H9 (cell line): ENCODE data around the gene INTS15. TPM values are rescaled to one million over a fixed set of nuclear protein-coding genes. Genes with fewer than 3 reads are reported as not detected.

Experiments
- DNase-seq: peaks from one replicate; pipeline ENCODE4 v3.0.0-alpha.2; 2017
- H2AFZ ChIP-seq: one replicate; pipeline ENCODE4 v1.6.1; 2013; ENCODE audit warnings: mild to moderate bottlenecking, low read length, control low read depth, moderate library complexity
- H2AK5ac ChIP-seq: 2 replicates; pipeline ENCODE4 v1.6.1; 2013; ENCODE audit warnings: low read length, control low read depth, mixed read lengths; ENCODE audit not compliant: insufficient read length
- H2BK120ac ChIP-seq: one replicate; pipeline ENCODE4 v1.6.1; 2013; ENCODE audit warnings: low read depth, mild to moderate bottlenecking, low read length, control low read depth, inconsistent platforms; ENCODE audit not compliant: poor library complexity, severe bottlenecking
- H2BK12ac ChIP-seq: 2 replicates; pipeline ENCODE4 v1.6.1; 2013; ENCODE audit warnings: low read length, control low read depth, mixed read lengths, low read depth; ENCODE audit not compliant: insufficient read length
- H2BK15ac ChIP-seq: 2 replicates; pipeline ENCODE4 v1.6.1; 2013; ENCODE audit warnings: low read depth, low read length, control low read depth
- H2BK20ac ChIP-seq: one replicate; pipeline ENCODE4 v1.6.1; 2013; ENCODE audit warnings: low read depth, mild to moderate bottlenecking, low read length, control low read depth, inconsistent platforms; ENCODE audit not compliant: poor library complexity, severe bottlenecking
- H2BK5ac ChIP-seq: 2 replicates; pipeline ENCODE4 v1.6.1; 2013; ENCODE audit warnings: low read length, control low read depth, mixed read lengths; ENCODE audit not compliant: insufficient read length
- H3K14ac ChIP-seq: 2 replicates; pipeline ENCODE4 v1.6.1; 2013; ENCODE audit warnings: low read length, control low read depth; ENCODE audit not compliant: insufficient read depth
- H3K18ac ChIP-seq: 2 replicates; pipeline ENCODE4 v1.6.1; 2013; ENCODE audit warnings: low read depth, mild to moderate bottlenecking, mixed read lengths, low read length, control low read depth; ENCODE audit not compliant: insufficient read length
- H3K23ac ChIP-seq: 2 replicates; pipeline ENCODE4 v1.6.1; 2013; ENCODE audit warnings: low read length, control low read depth, mixed read lengths, low read depth; ENCODE audit not compliant: insufficient read length
- H3K23me2 ChIP-seq: 2 replicates; pipeline ENCODE4 v1.6.1; 2013; ENCODE audit warnings: low read depth, mild to moderate bottlenecking, mixed read lengths, low read length, control low read depth; ENCODE audit not compliant: insufficient read length, poor library complexity, severe bottlenecking
- H3K27ac ChIP-seq: 2 replicates; pipeline ENCODE4 v1.5.1; 2013; ENCODE audit warnings: low read length, control low read depth, mixed read lengths, low read depth; ENCODE audit not compliant: insufficient read length
- H3K27me3 ChIP-seq: 2 replicates; pipeline ENCODE4 v1.6.1; 2013; ENCODE audit warnings: low read length, control low read depth, inconsistent platforms; ENCODE audit not compliant: insufficient read depth
- H3K4ac ChIP-seq: 2 replicates; pipeline ENCODE4 v1.6.1; 2013; ENCODE audit warnings: low read depth, mild to moderate bottlenecking, control low read depth, inconsistent platforms, low read length, moderate library complexity
- H3K4me1 ChIP-seq: 2 replicates; pipeline ENCODE4 v1.6.1; 2013; ENCODE audit warnings: low read length, control low read depth, inconsistent platforms; ENCODE audit not compliant: insufficient read depth
- H3K4me2 ChIP-seq: 2 replicates; pipeline ENCODE4 v1.6.1; 2013; ENCODE audit warnings: low read length, control low read depth, mixed read lengths; ENCODE audit not compliant: insufficient read length, insufficient read depth
- H3K56ac ChIP-seq: 2 replicates; pipeline ENCODE4 v1.6.1; 2013; ENCODE audit warnings: low read depth, mild to moderate bottlenecking, mixed read lengths, low read length, control low read depth; ENCODE audit not compliant: insufficient read length
- H3K79me1 ChIP-seq: 2 replicates; pipeline ENCODE4 v1.6.1; 2013; ENCODE audit warnings: low read depth, mild to moderate bottlenecking, moderate library complexity, low read length, control low read depth, inconsistent platforms; ENCODE audit not compliant: insufficient read depth, poor library complexity, severe bottlenecking
- H3K79me2 ChIP-seq: 2 replicates; pipeline ENCODE4 v1.6.1; 2013; ENCODE audit warnings: low read length, control low read depth, inconsistent platforms; ENCODE audit not compliant: insufficient read depth
- H3K9ac ChIP-seq: 2 replicates; pipeline ENCODE4 v1.6.1; 2013; ENCODE audit warnings: low read length, control low read depth, mixed read lengths; ENCODE audit not compliant: insufficient read length; ENCODE audit errors: extremely low read depth
- H3K9me3 ChIP-seq: one replicate; pipeline ENCODE4 v1.6.1; 2013; ENCODE audit warnings: low read depth, low read length, inconsistent platforms; ENCODE audit not compliant: control insufficient read depth
- H3T11ph ChIP-seq: one replicate; pipeline ENCODE4 v1.6.1; 2013; ENCODE audit warnings: mild to moderate bottlenecking, low read length, control low read depth, inconsistent platforms
- H4K20me1 ChIP-seq: one replicate; pipeline ENCODE4 v1.6.1; 2013; ENCODE audit not compliant: control insufficient read depth, insufficient read length, insufficient read depth
- H4K5ac ChIP-seq: 2 replicates; pipeline ENCODE4 v1.6.1; 2013; ENCODE audit warnings: low read depth, mild to moderate bottlenecking, mixed read lengths, low read length, control low read depth; ENCODE audit not compliant: insufficient read length
- H4K8ac ChIP-seq: replicated peaks from 2 replicates; pipeline ENCODE4 v1.6.1; 2013; ENCODE audit warnings: low read length, control low read depth, mixed read lengths, low read depth; ENCODE audit not compliant: insufficient read length
- H4K91ac ChIP-seq: 2 replicates; pipeline ENCODE4 v1.6.1; 2013; ENCODE audit warnings: low read depth, mild to moderate bottlenecking, moderate library complexity, mixed read lengths, low read length, control low read depth; ENCODE audit not compliant: insufficient read length
- H3K27ac Mint-ChIP-seq, 3 experiments: 2 replicates in 2 of 3; 3 replicates in 1 of 3; pipeline ENCODE4 v1.8.0; 2020 to 2021; ENCODE audit warnings: mixed read lengths in 3 of 3, mild to moderate bottlenecking in 1 of 3, moderate library complexity in 1 of 3
- H3K27me3 Mint-ChIP-seq: 2 replicates; pipeline ENCODE4 v1.8.0; 2021; ENCODE audit warnings: low read depth, mild to moderate bottlenecking, moderate library complexity, mixed read lengths
- H3K36me3 Mint-ChIP-seq, 3 experiments: 2 replicates in 2 of 3; 3 replicates in 1 of 3; pipeline ENCODE4 v1.8.0; 2020 to 2021; ENCODE audit warnings: low read depth in 3 of 3, mixed read lengths in 3 of 3; ENCODE audit not compliant: insufficient read depth in 1 of 3
- H3K4me1 Mint-ChIP-seq, 2 experiments: 2 replicates each; pipeline ENCODE4 v1.8.0; 2020; ENCODE audit warnings: mixed read lengths in 2 of 2
- H3K4me3 Mint-ChIP-seq, 2 experiments: 2 replicates in 1 of 2; 3 replicates in 1 of 2; pipeline ENCODE4 v1.8.0; 2020 to 2021; ENCODE audit warnings: mild to moderate bottlenecking in 2 of 2, mixed read lengths in 2 of 2, moderate library complexity in 1 of 2
- H3K9me3 Mint-ChIP-seq, 2 experiments: 2 replicates in 1 of 2; 3 replicates in 1 of 2; pipeline ENCODE4 v1.8.0; 2020; ENCODE audit warnings: mild to moderate bottlenecking in 2 of 2, mixed read lengths in 2 of 2, moderate library complexity in 1 of 2
- CTCF ChIP-seq: fragments of 200-600 bp; sonication (generic); conservative IDR thresholded peaks from 3 replicates; pipeline ENCODE4 v1.8.0; 2021; ENCODE audit warnings: antibody characterized with exemption, mild to moderate bottlenecking
- WGBS: extraction: QIAGEN DNeasy Blood & Tissue Kit; methylation state at CpG from one replicate; pipeline ENCODE4 v1.1.7; 2013; ENCODE audit warnings: missing lambda C conversion rate, low lambda C conversion rate, mixed read lengths; ENCODE audit not compliant: insufficient read length; ENCODE audit errors: extremely low coverage; 5-methylcytosine and 5-hydroxymethylcytosine counted together
- total RNA-seq: library from RNA; stranded (reverse); gene quantifications from 2 replicates; pipeline ENCODE4 v1.2.1, GENCODE V29; 2021

Gene INTS15
- total RNA-seq, 1 experiment from 2014 or later, result 42.9 TPM

DNA sequence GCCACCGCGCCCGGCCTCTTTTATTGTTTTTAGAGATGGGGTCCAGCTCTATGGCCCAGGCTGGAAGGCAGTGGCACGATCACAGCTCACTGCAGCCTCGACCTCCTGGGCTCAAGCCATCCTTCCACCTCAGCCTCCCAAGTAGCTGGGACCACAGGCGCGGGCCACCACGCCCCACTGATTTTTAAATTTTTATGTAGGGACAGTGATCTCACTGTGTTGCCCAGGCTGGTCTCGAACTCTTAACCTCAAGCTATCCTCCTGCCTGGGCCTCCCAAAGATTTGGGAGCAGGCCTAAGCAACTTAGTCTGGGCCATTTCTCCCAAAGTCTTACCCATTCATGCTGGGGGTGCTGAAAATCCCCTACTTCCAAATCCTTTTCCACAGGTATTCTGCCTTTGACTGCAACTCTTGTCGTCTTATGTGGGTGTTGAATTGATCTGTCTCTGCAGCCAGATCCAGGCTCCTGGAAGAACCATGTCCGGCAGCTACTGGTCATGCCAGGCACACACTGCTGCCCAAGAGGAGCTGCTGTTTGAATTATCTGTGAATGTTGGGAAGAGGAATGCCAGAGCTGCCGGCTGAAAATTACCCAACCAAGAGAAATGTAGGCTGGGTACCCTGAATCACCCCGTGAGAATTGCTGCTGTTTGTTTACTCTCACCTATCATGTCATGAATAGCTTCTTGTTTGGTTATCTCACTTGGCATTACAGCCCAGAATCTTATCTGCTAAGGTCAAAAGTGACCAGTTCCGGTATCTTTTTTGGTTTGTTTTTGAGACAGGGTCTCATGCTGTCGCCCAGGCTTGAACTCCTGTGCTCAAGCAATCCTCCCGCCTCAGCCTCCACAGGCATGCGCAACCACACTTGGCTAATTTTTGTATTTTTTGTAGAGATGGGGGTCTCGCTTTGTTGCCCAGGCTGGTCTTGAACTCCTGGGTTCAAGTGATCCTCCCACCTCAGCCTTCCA lies 11.4 kb upstream of the INTS15 start:
- Mint-ChIP-seq H3K27me3 (no peaks in the 10 kb centered on the region; the same call in 1 of the 2 replicates), H3K36me3 (peaks cover 13 to 44% (median 37%) of the 10 kb centered on the region in 3 experiments; a peak in 6 of 7 replicates), H3K4me3 (peak overlapping the region; percentile 80 to 87), H3K9me3 (no peaks in the 10 kb centered on the region), H3K4me1 (peaks cover 0 to 2% of the 10 kb centered on the region in 2 experiments; a peak in 1 of 4 replicates), H3K27ac (peak overlapping the region; percentile 23 to 84 (median 58); a peak in 4 of 7 replicates)
- no peaks in the 10 kb centered on the region for H4K20me1 ChIP-seq
- no peak overlapping the region for H3T11ph ChIP-seq
- no peak overlapping the region for H3K9ac ChIP-seq
- H3K23ac ChIP-seq, result no peak overlapping the region
- H2BK120ac ChIP-seq, result no peak overlapping the region
- TF ChIP-seq CTCF, result no peak
- no peak overlapping the region for H4K5ac ChIP-seq
- H2BK15ac ChIP-seq, result no peak overlapping the region
- H2BK5ac ChIP-seq, result no peak overlapping the region
- peak overlapping the region; percentile 22 for H3K4me2 ChIP-seq
- H3K18ac ChIP-seq, result no peak overlapping the region
- H3K4ac ChIP-seq, result no peak overlapping the region
- no peak overlapping the region for H2AK5ac ChIP-seq
- H4K91ac ChIP-seq, result no peak overlapping the region
- no peak overlapping the region for H3K14ac ChIP-seq
- no peak overlapping the region for H2AFZ ChIP-seq
- H3K4me1 ChIP-seq, result no peaks in the 10 kb centered on the region
- no peaks in the 10 kb centered on the region for H3K79me2 ChIP-seq
- DNase-seq, result no peak
- no peak overlapping the region for H4K8ac ChIP-seq
- H2BK12ac ChIP-seq, result no peak overlapping the region
- WGBS, result no CpG with 5 or more reads among the region's 18 CpGs
- H3K56ac ChIP-seq, result no peak overlapping the region
- no peak overlapping the region for H2BK20ac ChIP-seq
- H3K27me3 ChIP-seq, result no peaks in the 10 kb centered on the region
- H3K23me2 ChIP-seq, result no peaks in the 10 kb centered on the region
- no peaks in the 10 kb centered on the region for H3K79me1 ChIP-seq
- H3K27ac ChIP-seq, result no peak overlapping the region
- no peaks in the 10 kb centered on the region for H3K9me3 ChIP-seq
